HG03039 (cell line): ENCODE measurements around the gene GABPA.
"Not testable (repeated sequence)": the region's sequence is repeated elsewhere in the genome, so short reads cannot be mapped to it uniquely, and the experiment has no call there.

Source experiments
- ATAC-seq: cut with Tn5 transposase; IDR thresholded peaks from one replicate; pipeline ENCODE4 v1.9.1; 2021; ENCODE audit warnings: mild to moderate bottlenecking, moderate library complexity; ENCODE audit not compliant: unreplicated experiment

GABPA gene

GRCh38 chr21:25734904-25735645, at the start of gene GABPA, which contains the start of gene ATP5PF:
Gene GABPA, plus strand, starts transcription at chr21:25734972. Its CDS starts 6,627 bp downstream, at chr21:25741599.
Gene ATP5PF, minus strand, starts transcription at chr21:25734904. Its CDS starts 5,110 bp downstream, at chr21:25729794.
- peak; percentile 88 for ATAC-seq

GRCh38 chr21:25687787-25688186, 47.0 kb upstream of the GABPA start:
- no peak for ATAC-seq

- ATAC-seq, result no peak
Measured at GRCh38 chr21:25688275-25689155, 46.3 kb upstream of the GABPA start.

GRCh38 chr21:25689226-25689625, 45.5 kb upstream of the GABPA start:
- no peak for ATAC-seq

GRCh38 chr21:25691976-25692375, 42.8 kb upstream of the GABPA start:
- ATAC-seq, result no peak

GRCh38 chr21:25695461-25695860, 39.3 kb upstream of the GABPA start:
- ATAC-seq, result not testable (repeated sequence)

GRCh38 chr21:25700741-25701140, 34.0 kb upstream of the GABPA start:
- ATAC-seq, result no peak

- no peak for ATAC-seq
Measured at GRCh38 chr21:25701529-25701928, 33.2 kb upstream of the GABPA start.

GRCh38 chr21:25708467-25709065, 26.2 kb upstream of the GABPA start:
- no peak for ATAC-seq

- no peak for ATAC-seq
Measured at GRCh38 chr21:25709684-25710265, 25.0 kb upstream of the GABPA start.

GRCh38 chr21:25710550-25710949, 24.2 kb upstream of the GABPA start:
- no peak for ATAC-seq

GRCh38 chr21:25714066-25714465, 20.7 kb upstream of the GABPA start:
- not testable (repeated sequence) for ATAC-seq

- no peak for ATAC-seq
Measured at GRCh38 chr21:25717491-25718147, 17.2 kb upstream of the GABPA start.

- ATAC-seq, result no peak
Measured at GRCh38 chr21:25721987-25722386, 12.8 kb upstream of the GABPA start.

- no peak for ATAC-seq
Measured at GRCh38 chr21:25722631-25723030, 12.1 kb upstream of the GABPA start.

- ATAC-seq, result no peak
Measured at GRCh38 chr21:25732091-25732760, 2.5 kb upstream of the GABPA start.

- peak; percentile 5 for ATAC-seq
Measured at GRCh38 chr21:25733859-25734653, 716 bp upstream of the GABPA start.

GRCh38 chr21:25734654-25734903, 193 bp upstream of the GABPA start:
- no peak for ATAC-seq
